ENCODE measurements around the gene TSPAN14. TPM values are rescaled to one million over a fixed set of nuclear protein-coding genes. Genes with fewer than 3 reads are reported as not detected.

Gene TSPAN14
- total and polyA plus RNA-seq, 2 donors (not counting 1 experiment from before 2014, with no cell fraction given), result 12.1 to 50.0 TPM

GRCh38 chr10:80449520-80449919 is 4.6 kb upstream of the TSPAN14 start:
- Histone ChIP-seq H3K9me3 (ENCODE audit: control insufficient read depth, insufficient read depth, low read depth, low read length) (no peaks in the 10 kb centered on the region), H3K4me3 (replicated peaks in 1 of 4; ENCODE audit: control extremely low read depth in 1 of 4, insufficient read depth in 1 of 4, low read depth in 3 of 4, low read length in 4 of 4) (no peak overlapping the region), H3K27ac (ENCODE audit: insufficient read depth, low read length) (no peak overlapping the region), H3K9ac (ENCODE audit: insufficient read depth, low read length) (no peak overlapping the region), H4K20me1 (ENCODE audit: control insufficient read depth, extremely low read depth, insufficient read depth, low read length) (no peaks in the 10 kb centered on the region), H3K4me2 (ENCODE audit: extremely low read depth, insufficient read depth, low read length) (no peak overlapping the region), H3K27me3 (ENCODE audit: control insufficient read depth, insufficient read depth, low read length) (peaks cover 12% of the 10 kb centered on the region), H3K79me2 (ENCODE audit: control insufficient read depth, insufficient read depth, low read length) (no peaks in the 10 kb centered on the region), H2AFZ (ENCODE audit: low read length) (no peak overlapping the region), H3K36me3 (ENCODE audit: control insufficient read depth, insufficient read depth, low read length) (no peaks in the 10 kb centered on the region), H3K4me1 (ENCODE audit: control insufficient read depth, extremely low read depth, insufficient read depth, low read length) (peaks cover under 1% of the 10 kb centered on the region)
- no peak for TF ChIP-seq CTCF (conservative IDR thresholded peaks at IDR 0.05 in 1 of 2, IDR thresholded peaks at IDR 0.05 in 1 of 2; ENCODE audit: low read depth in 1 of 2, low read length in 2 of 2)
- TF ChIP-seq EZH2 (IDR thresholded peaks at IDR 0.05; ENCODE audit: low read length, missing control alignments), result no peak
- DNase-seq (ENCODE audit: low read depth in 2 of 2), result no peak

- Histone ChIP-seq H3K4me1 (ENCODE audit: control insufficient read depth, extremely low read depth, insufficient read depth, low read length) (peaks cover 3% of the 10 kb centered on the region), H3K27ac (ENCODE audit: insufficient read depth, low read length) (no peak overlapping the region), H3K9ac (ENCODE audit: insufficient read depth, low read length) (no peak overlapping the region), H4K20me1 (ENCODE audit: control insufficient read depth, extremely low read depth, insufficient read depth, low read length) (no peaks in the 10 kb centered on the region), H3K4me2 (ENCODE audit: extremely low read depth, insufficient read depth, low read length) (no peak overlapping the region), H3K27me3 (ENCODE audit: control insufficient read depth, insufficient read depth, low read length) (peaks cover 12% of the 10 kb centered on the region), H2AFZ (ENCODE audit: low read length) (no peak overlapping the region), H3K79me2 (ENCODE audit: control insufficient read depth, insufficient read depth, low read length) (peaks cover 14% of the 10 kb centered on the region), H3K36me3 (ENCODE audit: control insufficient read depth, insufficient read depth, low read length) (no peaks in the 10 kb centered on the region), H3K9me3 (ENCODE audit: control insufficient read depth, insufficient read depth, low read depth, low read length) (no peaks in the 10 kb centered on the region), H3K4me3 (replicated peaks in 1 of 4; ENCODE audit: control extremely low read depth in 1 of 4, insufficient read depth in 1 of 4, low read depth in 3 of 4, low read length in 4 of 4) (no peak overlapping the region)
- TF ChIP-seq CTCF (conservative IDR thresholded peaks at IDR 0.05 in 1 of 2, IDR thresholded peaks at IDR 0.05 in 1 of 2; ENCODE audit: low read depth in 1 of 2, low read length in 2 of 2), result no peak
- no peak for TF ChIP-seq EZH2 (IDR thresholded peaks at IDR 0.05; ENCODE audit: low read length, missing control alignments)
- no peak for DNase-seq (ENCODE audit: low read depth in 2 of 2)
These were observed 3.0 kb upstream of the TSPAN14 start for GRCh38 chr10:80451132-80451531.

- TF ChIP-seq EZH2 (IDR thresholded peaks at IDR 0.05; ENCODE audit: low read length, missing control alignments), result no peak
- TF ChIP-seq CTCF (conservative IDR thresholded peaks at IDR 0.05 in 1 of 2, IDR thresholded peaks at IDR 0.05 in 1 of 2; ENCODE audit: low read depth in 1 of 2, low read length in 2 of 2), result no peak
- Histone ChIP-seq H3K27ac (ENCODE audit: insufficient read depth, low read length) (no peak overlapping the region), H3K36me3 (ENCODE audit: control insufficient read depth, insufficient read depth, low read length) (no peaks in the 10 kb centered on the region), H3K9ac (ENCODE audit: insufficient read depth, low read length) (no peak overlapping the region), H3K27me3 (ENCODE audit: control insufficient read depth, insufficient read depth, low read length) (peaks cover 4% of the 10 kb centered on the region), H3K4me1 (ENCODE audit: control insufficient read depth, extremely low read depth, insufficient read depth, low read length) (peaks cover 4% of the 10 kb centered on the region), H3K79me2 (ENCODE audit: control insufficient read depth, insufficient read depth, low read length) (peaks cover 22% of the 10 kb centered on the region), H3K4me3 (replicated peaks in 1 of 4; ENCODE audit: control extremely low read depth in 1 of 4, insufficient read depth in 1 of 4, low read depth in 3 of 4, low read length in 4 of 4) (no peak overlapping the region), H3K4me2 (ENCODE audit: extremely low read depth, insufficient read depth, low read length) (no peak overlapping the region), H3K9me3 (ENCODE audit: control insufficient read depth, insufficient read depth, low read depth, low read length) (no peaks in the 10 kb centered on the region), H4K20me1 (ENCODE audit: control insufficient read depth, extremely low read depth, insufficient read depth, low read length) (no peaks in the 10 kb centered on the region), H2AFZ (ENCODE audit: low read length) (no peak overlapping the region)
- no peak for DNase-seq (ENCODE audit: low read depth in 2 of 2)
These were observed 2.0 kb upstream of the TSPAN14 start for GRCh38 chr10:80452069-80452468.
